SK-N-SH (cell line): ENCODE measurements around the gene USP48. TPM values are rescaled to one million over a fixed set of nuclear protein-coding genes. Genes with fewer than 3 reads are reported as not detected.

Experiments
- CTCF ChIA-PET: fragments of 300-600, 350-600 bp; formaldehyde crosslinking; extraction: SDS; loops from one replicate; lab custom pipeline; 2021; lab: Yijun Ruan, JAX
- POLR2A ChIA-PET: fragments of 350-600 bp; sonication (Branson Sonifier 250); formaldehyde crosslinking; extraction: SDS; loops from one replicate; lab custom pipeline; 2020; ENCODE audit warnings: antibody characterized with exemption, inconsistent platforms; lab: Yijun Ruan, JAX
- DNase-seq: peaks from one replicate; pipeline ENCODE4 v3.0.0; 2012
- H2AFZ ChIP-seq: fragments of 200-600 bp; sonication (generic); 2 replicates; pipeline ENCODE4 v1.8.1; 2016; ENCODE audit warnings: antibody characterized with exemption, mild to moderate bottlenecking, low read depth
- H3F3A ChIP-seq: fragments of 200-600 bp; sonication (generic); replicated peaks from 2 replicates; pipeline ENCODE3; 2016; ENCODE audit warnings: antibody characterized with exemption, mild to moderate bottlenecking; ENCODE audit not compliant: insufficient read depth
- H3K27ac ChIP-seq, 2 experiments: fragments of 200-500 bp in 1 of 2; fragments of 200-600 bp in 1 of 2; sonication (Bioruptor generic) in 1 of 2; sonication (generic), shearing (Covaris generic) in 1 of 2; 2 replicates each; pipeline versions ENCODE4 v1.5.1 to v1.6.1; 2014 to 2016; ENCODE audit warnings: low read depth in 2 of 2, inconsistent platforms in 1 of 2, low read length in 1 of 2, mild to moderate bottlenecking in 1 of 2, mixed read lengths in 1 of 2
- H3K27me3 ChIP-seq: fragments of 200-600 bp; sonication (generic), shearing (Covaris generic); 2 replicates; pipeline ENCODE4 v1.6.1; 2016; ENCODE audit warnings: mixed run types; ENCODE audit not compliant: insufficient read depth
- H3K36me3 ChIP-seq, 2 experiments: fragments of 200-500 bp in 1 of 2; fragments of 200-600 bp in 1 of 2; sonication (Bioruptor generic) in 1 of 2; sonication (generic) in 1 of 2; replicated peaks in 1 of 2; 2 replicates each; pipeline versions ENCODE3 to v1.5.1; 2014 to 2016; ENCODE audit warnings: low read length in 1 of 2, mild to moderate bottlenecking in 1 of 2; ENCODE audit not compliant: insufficient read depth in 2 of 2, control insufficient read depth in 1 of 2
- H3K4me1 ChIP-seq, 2 experiments: fragments of 200-500 bp in 1 of 2; fragments of 200-600 bp in 1 of 2; sonication (Bioruptor generic) in 1 of 2; sonication (generic), shearing (Covaris generic) in 1 of 2; 2 replicates each; pipeline versions ENCODE4 v1.5.1 to v1.6.1; 2014 to 2016; ENCODE audit warnings: low read depth in 1 of 2, low read length in 1 of 2, mixed run types in 1 of 2; ENCODE audit not compliant: insufficient read depth in 2 of 2, control insufficient read depth in 1 of 2
- H3K4me2 ChIP-seq: fragments of 200-600 bp; sonication (generic), shearing (Covaris generic); 2 replicates; pipeline ENCODE4 v1.6.1; 2017; ENCODE audit warnings: mixed run types
- H3K4me3 ChIP-seq, 2 experiments: fragments of 200-500 bp in 1 of 2; fragments of 200-600 bp in 1 of 2; sonication (Bioruptor generic) in 1 of 2; sonication (generic), shearing (Covaris generic) in 1 of 2; 2 replicates each; pipeline versions ENCODE4 v1.5.1 to v1.8.1; 2014 to 2016; ENCODE audit warnings: low read depth in 2 of 2, inconsistent platforms in 1 of 2, low read length in 1 of 2, mild to moderate bottlenecking in 1 of 2, mixed read lengths in 1 of 2, moderate library complexity in 1 of 2
- H3K79me2 ChIP-seq: fragments of 200-600 bp; sonication (generic); 2 replicates; pipeline ENCODE4 v1.8.1; 2017; ENCODE audit warnings: mild to moderate bottlenecking; ENCODE audit not compliant: insufficient read depth
- H3K9ac ChIP-seq: fragments of 200-600 bp; sonication (generic); 2 replicates; pipeline ENCODE4 v1.6.1; 2017; ENCODE audit warnings: mixed run types
- H3K9me2 ChIP-seq: fragments of 200-600 bp; sonication (generic); 2 replicates; pipeline ENCODE4 v1.6.1; 2017; ENCODE audit warnings: mixed run types
- H3K9me3 ChIP-seq: fragments of 200-600 bp; sonication (generic); 2 replicates; pipeline ENCODE4 v1.6.1; 2017; ENCODE audit warnings: mixed run types, mild to moderate bottlenecking, moderate library complexity
- H4K20me1 ChIP-seq: fragments of 200-600 bp; sonication (generic); 2 replicates; pipeline ENCODE4 v1.6.1; 2017; ENCODE audit warnings: mild to moderate bottlenecking, mixed run types; ENCODE audit not compliant: insufficient read depth
- ELF1 ChIP-seq: IDR thresholded peaks from 2 replicates; pipeline ENCODE4 v1.4.0; 2012
- EP300 ChIP-seq, 2 experiments: IDR thresholded peaks; 2 replicates each; pipeline versions ENCODE4 v1.4.0 to v1.6.1; 2012; ENCODE audit warnings: borderline replicate concordance in 1 of 2, low read depth in 1 of 2, low read length in 1 of 2
- EZH2phosphoT487 ChIP-seq: fragments of 200-600 bp; sonication (generic); IDR thresholded peaks from 2 replicates; pipeline ENCODE4 v1.6.1; 2017; ENCODE audit warnings: low read depth, mixed run types, mild to moderate bottlenecking, antibody characterized with exemption, moderate library complexity, borderline replicate concordance
- GATA2 ChIP-seq: sonication (generic); formaldehyde crosslinking; IDR thresholded peaks from 2 replicates; pipeline ENCODE4 v1.5.0; 2020; ENCODE audit warnings: mild to moderate bottlenecking, missing genetic modification reagents
- MEF2A ChIP-seq: IDR thresholded peaks from 2 replicates; pipeline ENCODE4 v1.4.0; 2012; ENCODE audit warnings: low read depth, borderline replicate concordance
- MXI1 ChIP-seq: IDR thresholded peaks from 2 replicates; pipeline ENCODE4 v1.6.1; 2012; ENCODE audit warnings: mild to moderate bottlenecking, low read depth, low read length, improper control_type of control experiment
- RAD21 ChIP-seq: IDR thresholded peaks from 2 replicates; pipeline ENCODE4 v1.6.1; 2012; ENCODE audit warnings: mild to moderate bottlenecking, low read length
- RCOR1 ChIP-seq: fragments of 150-350 bp; IDR thresholded peaks from 2 replicates; pipeline ENCODE4 v1.6.1; 2017; ENCODE audit warnings: antibody characterized with exemption, low read length
- RFX5 ChIP-seq: IDR thresholded peaks from 2 replicates; pipeline ENCODE4 v1.6.1; 2012; ENCODE audit warnings: mild to moderate bottlenecking, improper control_type of control experiment, low read length
- RXRA ChIP-seq: IDR thresholded peaks from 2 replicates; pipeline ENCODE4 v1.4.0; 2012; ENCODE audit warnings: low read depth, mild to moderate bottlenecking, borderline replicate concordance
- TCF12 ChIP-seq: IDR thresholded peaks from 2 replicates; pipeline ENCODE4 v1.4.0; 2012
- TEAD4 ChIP-seq: IDR thresholded peaks from 2 replicates; pipeline ENCODE4 v1.4.0; 2012; ENCODE audit warnings: mild to moderate bottlenecking, borderline replicate concordance; ENCODE audit not compliant: insufficient read depth
- YY1 ChIP-seq: IDR thresholded peaks from 2 replicates; pipeline ENCODE4 v1.4.0; 2012; ENCODE audit warnings: low read depth, mild to moderate bottlenecking
- WGBS: methylation state at CpG from one replicate; pipeline ENCODE4 v1.1.6; 2017; ENCODE audit warnings: low lambda C conversion rate; 5-methylcytosine and 5-hydroxymethylcytosine counted together
- polyA plus RNA-seq, 3 experiments: library from polyadenylated mRNA; depleted of rRNA; stranded (reverse); fragments of >200 nt; gene quantifications; 2 replicates each; pipeline ENCODE4 v1.2.3, GENCODE V29; 2012
- TF ChIP-seq, protein P1 (sequence below): fragments of 200-600 bp; sonication (generic); IDR thresholded peaks from 2 replicates; pipeline ENCODE4 v1.6.1; 2017; ENCODE audit warnings: antibody characterized with exemption, mild to moderate bottlenecking, moderate library complexity
- TF ChIP-seq, protein P2 (sequence below): IDR thresholded peaks from 2 replicates; pipeline ENCODE4; 2012
- TF ChIP-seq, protein P3 (sequence below): IDR thresholded peaks from 2 replicates; pipeline ENCODE4 v1.4.0; 2012; ENCODE audit warnings: low read depth, borderline replicate concordance
- TF ChIP-seq, protein P4 (sequence below): IDR thresholded peaks from 2 replicates; pipeline ENCODE4 v1.6.1; 2012; ENCODE audit warnings: mild to moderate bottlenecking, low read depth, low read length, moderate library complexity
- TF ChIP-seq, protein P5 (sequence below): IDR thresholded peaks from 2 replicates; pipeline ENCODE4 v1.4.0; 2012; ENCODE audit warnings: low read depth, borderline replicate concordance
- TF ChIP-seq, protein P6 (sequence below): IDR thresholded peaks from 2 replicates; pipeline ENCODE4 v1.4.0; 2012; ENCODE audit warnings: low read depth

The USP48 gene
- polyA plus RNA-seq, 1 of the 3 experiments (the other 2 are of a cell fraction) = 13.6 TPM

DNA sequence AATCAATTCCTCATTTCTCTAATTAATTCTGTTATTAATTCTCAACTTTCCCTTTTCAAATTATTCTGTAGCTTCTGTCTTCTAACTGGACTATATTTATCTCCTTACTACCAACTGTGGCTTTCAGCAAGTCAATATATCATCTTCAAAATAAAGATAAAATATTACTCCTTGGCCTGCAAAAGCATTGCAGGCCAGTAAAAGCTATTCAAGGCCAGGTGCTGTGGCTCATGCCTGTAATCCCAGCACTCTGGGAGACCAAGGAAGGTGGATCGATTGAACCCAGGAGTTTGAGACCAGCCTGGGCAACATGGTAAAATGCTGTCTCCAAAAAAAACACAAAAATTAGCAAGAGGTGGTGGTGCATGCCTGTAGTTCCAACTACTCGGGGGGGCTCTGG, 27.9 kb downstream of the USP48 start:
- no peak for DNase-seq
- ChIA-PET POLR2A (no interaction called here), CTCF (no interaction called here)
- H2AFZ ChIP-seq = no peak overlapping the region
- peaks cover 33% of the 10 kb centered on the region for H4K20me1 ChIP-seq
- H3K36me3 ChIP-seq = peaks cover 27 to 42% of the 10 kb centered on the region in 2 experiments
- TF ChIP-seq, protein P1, sequence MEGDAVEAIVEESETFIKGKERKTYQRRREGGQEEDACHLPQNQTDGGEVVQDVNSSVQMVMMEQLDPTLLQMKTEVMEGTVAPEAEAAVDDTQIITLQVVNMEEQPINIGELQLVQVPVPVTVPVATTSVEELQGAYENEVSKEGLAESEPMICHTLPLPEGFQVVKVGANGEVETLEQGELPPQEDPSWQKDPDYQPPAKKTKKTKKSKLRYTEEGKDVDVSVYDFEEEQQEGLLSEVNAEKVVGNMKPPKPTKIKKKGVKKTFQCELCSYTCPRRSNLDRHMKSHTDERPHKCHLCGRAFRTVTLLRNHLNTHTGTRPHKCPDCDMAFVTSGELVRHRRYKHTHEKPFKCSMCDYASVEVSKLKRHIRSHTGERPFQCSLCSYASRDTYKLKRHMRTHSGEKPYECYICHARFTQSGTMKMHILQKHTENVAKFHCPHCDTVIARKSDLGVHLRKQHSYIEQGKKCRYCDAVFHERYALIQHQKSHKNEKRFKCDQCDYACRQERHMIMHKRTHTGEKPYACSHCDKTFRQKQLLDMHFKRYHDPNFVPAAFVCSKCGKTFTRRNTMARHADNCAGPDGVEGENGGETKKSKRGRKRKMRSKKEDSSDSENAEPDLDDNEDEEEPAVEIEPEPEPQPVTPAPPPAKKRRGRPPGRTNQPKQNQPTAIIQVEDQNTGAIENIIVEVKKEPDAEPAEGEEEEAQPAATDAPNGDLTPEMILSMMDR = no peak
- TF ChIP-seq, protein P2, sequence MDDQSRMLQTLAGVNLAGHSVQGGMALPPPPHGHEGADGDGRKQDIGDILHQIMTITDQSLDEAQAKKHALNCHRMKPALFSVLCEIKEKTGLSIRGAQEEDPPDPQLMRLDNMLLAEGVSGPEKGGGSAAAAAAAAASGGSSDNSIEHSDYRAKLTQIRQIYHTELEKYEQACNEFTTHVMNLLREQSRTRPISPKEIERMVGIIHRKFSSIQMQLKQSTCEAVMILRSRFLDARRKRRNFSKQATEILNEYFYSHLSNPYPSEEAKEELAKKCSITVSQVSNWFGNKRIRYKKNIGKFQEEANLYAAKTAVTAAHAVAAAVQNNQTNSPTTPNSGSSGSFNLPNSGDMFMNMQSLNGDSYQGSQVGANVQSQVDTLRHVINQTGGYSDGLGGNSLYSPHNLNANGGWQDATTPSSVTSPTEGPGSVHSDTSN = no peak
- TF ChIP-seq ELF1 (no peak), TCF12 (no peak), RXRA (no peak), MEF2A (no peak), RCOR1 (no peak), RAD21 (no peak), MXI1 (no peak), EP300 (IDR thresholded peaks at IDR 0.05; ENCODE audit: borderline replicate concordance in 1 of 2, low read depth in 1 of 2, low read length in 1 of 2) (no peak), EZH2phosphoT487 (no peak), GATA2 (CRISPR knock-in tag) (no peak), TEAD4 (no peak), RFX5 (no peak), YY1 (no peak)
- TF ChIP-seq, protein P3, sequence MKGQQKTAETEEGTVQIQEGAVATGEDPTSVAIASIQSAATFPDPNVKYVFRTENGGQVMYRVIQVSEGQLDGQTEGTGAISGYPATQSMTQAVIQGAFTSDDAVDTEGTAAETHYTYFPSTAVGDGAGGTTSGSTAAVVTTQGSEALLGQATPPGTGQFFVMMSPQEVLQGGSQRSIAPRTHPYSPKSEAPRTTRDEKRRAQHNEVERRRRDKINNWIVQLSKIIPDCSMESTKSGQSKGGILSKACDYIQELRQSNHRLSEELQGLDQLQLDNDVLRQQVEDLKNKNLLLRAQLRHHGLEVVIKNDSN = no peak
- TF ChIP-seq, protein P4, sequence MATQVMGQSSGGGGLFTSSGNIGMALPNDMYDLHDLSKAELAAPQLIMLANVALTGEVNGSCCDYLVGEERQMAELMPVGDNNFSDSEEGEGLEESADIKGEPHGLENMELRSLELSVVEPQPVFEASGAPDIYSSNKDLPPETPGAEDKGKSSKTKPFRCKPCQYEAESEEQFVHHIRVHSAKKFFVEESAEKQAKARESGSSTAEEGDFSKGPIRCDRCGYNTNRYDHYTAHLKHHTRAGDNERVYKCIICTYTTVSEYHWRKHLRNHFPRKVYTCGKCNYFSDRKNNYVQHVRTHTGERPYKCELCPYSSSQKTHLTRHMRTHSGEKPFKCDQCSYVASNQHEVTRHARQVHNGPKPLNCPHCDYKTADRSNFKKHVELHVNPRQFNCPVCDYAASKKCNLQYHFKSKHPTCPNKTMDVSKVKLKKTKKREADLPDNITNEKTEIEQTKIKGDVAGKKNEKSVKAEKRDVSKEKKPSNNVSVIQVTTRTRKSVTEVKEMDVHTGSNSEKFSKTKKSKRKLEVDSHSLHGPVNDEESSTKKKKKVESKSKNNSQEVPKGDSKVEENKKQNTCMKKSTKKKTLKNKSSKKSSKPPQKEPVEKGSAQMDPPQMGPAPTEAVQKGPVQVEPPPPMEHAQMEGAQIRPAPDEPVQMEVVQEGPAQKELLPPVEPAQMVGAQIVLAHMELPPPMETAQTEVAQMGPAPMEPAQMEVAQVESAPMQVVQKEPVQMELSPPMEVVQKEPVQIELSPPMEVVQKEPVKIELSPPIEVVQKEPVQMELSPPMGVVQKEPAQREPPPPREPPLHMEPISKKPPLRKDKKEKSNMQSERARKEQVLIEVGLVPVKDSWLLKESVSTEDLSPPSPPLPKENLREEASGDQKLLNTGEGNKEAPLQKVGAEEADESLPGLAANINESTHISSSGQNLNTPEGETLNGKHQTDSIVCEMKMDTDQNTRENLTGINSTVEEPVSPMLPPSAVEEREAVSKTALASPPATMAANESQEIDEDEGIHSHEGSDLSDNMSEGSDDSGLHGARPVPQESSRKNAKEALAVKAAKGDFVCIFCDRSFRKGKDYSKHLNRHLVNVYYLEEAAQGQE = no peak
- TF ChIP-seq, protein P5, sequence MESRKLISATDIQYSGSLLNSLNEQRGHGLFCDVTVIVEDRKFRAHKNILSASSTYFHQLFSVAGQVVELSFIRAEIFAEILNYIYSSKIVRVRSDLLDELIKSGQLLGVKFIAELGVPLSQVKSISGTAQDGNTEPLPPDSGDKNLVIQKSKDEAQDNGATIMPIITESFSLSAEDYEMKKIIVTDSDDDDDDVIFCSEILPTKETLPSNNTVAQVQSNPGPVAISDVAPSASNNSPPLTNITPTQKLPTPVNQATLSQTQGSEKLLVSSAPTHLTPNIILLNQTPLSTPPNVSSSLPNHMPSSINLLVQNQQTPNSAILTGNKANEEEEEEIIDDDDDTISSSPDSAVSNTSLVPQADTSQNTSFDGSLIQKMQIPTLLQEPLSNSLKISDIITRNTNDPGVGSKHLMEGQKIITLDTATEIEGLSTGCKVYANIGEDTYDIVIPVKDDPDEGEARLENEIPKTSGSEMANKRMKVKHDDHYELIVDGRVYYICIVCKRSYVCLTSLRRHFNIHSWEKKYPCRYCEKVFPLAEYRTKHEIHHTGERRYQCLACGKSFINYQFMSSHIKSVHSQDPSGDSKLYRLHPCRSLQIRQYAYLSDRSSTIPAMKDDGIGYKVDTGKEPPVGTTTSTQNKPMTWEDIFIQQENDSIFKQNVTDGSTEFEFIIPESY = no peak
- TF ChIP-seq, protein P6, sequence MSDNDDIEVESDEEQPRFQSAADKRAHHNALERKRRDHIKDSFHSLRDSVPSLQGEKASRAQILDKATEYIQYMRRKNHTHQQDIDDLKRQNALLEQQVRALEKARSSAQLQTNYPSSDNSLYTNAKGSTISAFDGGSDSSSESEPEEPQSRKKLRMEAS = no peak
- peaks cover 44% of the 10 kb centered on the region for H3K79me2 ChIP-seq
- no peak overlapping the region for H3K4me2 ChIP-seq
- no peak overlapping the region for H3K4me3 ChIP-seq
- H3K27ac ChIP-seq = no peak overlapping the region
- no peaks in the 10 kb centered on the region; a peak in 1 of 4 replicates for H3K4me1 ChIP-seq
- no peak overlapping the region for H3K9ac ChIP-seq
- no peaks in the 10 kb centered on the region for H3K27me3 ChIP-seq
- H3F3A ChIP-seq = no peaks in the 10 kb centered on the region
- 92% methylated on average over 2 of the region's 2 CpGs for WGBS
- no peaks in the 10 kb centered on the region for H3K9me3 ChIP-seq
- no peaks in the 10 kb centered on the region for H3K9me2 ChIP-seq
